ENCODE measurements around the gene RASA3. TPM values are rescaled to one million over a fixed set of nuclear protein-coding genes. Genes with fewer than 3 reads are reported as not detected.

The RASA3 gene
- total RNA-seq, 4 donors from 2014 or later = 25.0 to 43.1 (median 30.2) TPM

DNA sequence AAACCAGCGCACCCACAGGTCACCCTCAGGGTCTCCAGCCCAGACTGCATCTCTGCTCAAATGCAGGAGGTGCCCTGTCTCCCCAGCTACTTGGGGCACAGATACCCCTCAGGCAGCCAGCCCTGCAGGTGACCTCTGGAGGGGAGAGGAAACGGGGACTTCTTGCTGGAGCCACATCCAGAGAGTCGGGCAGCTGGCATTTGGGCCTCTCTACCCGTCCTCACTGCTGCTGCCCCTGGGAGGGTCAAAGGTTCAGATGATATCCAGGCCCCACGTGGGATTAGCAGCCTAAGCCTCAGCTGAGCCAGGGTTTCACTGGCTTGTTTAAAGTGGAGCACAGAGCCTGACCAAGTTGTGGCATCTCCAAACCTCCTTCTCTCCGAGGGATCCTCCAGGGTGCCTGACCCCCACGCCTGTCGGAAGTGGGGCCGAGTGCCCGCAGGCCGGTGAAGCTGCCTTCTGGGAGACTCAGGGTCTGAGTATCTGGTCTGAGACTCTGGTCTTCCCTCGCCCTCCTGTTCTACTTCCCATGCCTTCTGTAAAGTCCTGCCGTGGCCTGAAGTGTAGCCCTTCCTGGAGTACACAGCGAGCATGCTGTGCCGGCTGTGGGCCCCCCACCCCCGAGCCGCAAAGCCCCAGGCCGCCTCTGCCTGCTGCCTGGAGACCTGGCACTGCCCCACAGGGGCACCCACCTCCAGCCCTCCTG lies 2.1 kb downstream of the RASA3 start:
- Histone ChIP-seq H3K27ac (peak overlapping the region; percentile 36 to 89 (median 85)), H3K4me1 (peaks cover 0 to 61% (median 44%) of the 10 kb centered on the region in 3 donors), H3K36me3 (no peaks in the 10 kb centered on the region), H3K27me3 (no peaks in the 10 kb centered on the region), H3K4me3 (peak overlapping the region; percentile 76 to 95), H3K9me3 (no peaks in the 10 kb centered on the region)
- WGBS, 2 donors (ENCODE audit: low coverage in 1 of 2) = no CpG with 5 or more reads among the region's 18 CpGs
- TF ChIP-seq POLR2A (IDR thresholded peaks at IDR 0.05) = no peak
- TF ChIP-seq POLR2AphosphoS5 (IDR thresholded peaks at IDR 0.05) = no peak
- no peak for TF ChIP-seq EP300 (IDR thresholded peaks at IDR 0.05)
- TF ChIP-seq CTCF (IDR thresholded peaks at IDR 0.05) = no peak
- ATAC-seq = no peak

GRCh38 chr13:114129649-114130062 lies 2.8 kb downstream of the RASA3 start:
- Histone ChIP-seq H3K4me3 (no peak overlapping the region), H3K4me1 (peaks cover 0 to 67% (median 44%) of the 10 kb centered on the region in 3 donors)

DNA sequence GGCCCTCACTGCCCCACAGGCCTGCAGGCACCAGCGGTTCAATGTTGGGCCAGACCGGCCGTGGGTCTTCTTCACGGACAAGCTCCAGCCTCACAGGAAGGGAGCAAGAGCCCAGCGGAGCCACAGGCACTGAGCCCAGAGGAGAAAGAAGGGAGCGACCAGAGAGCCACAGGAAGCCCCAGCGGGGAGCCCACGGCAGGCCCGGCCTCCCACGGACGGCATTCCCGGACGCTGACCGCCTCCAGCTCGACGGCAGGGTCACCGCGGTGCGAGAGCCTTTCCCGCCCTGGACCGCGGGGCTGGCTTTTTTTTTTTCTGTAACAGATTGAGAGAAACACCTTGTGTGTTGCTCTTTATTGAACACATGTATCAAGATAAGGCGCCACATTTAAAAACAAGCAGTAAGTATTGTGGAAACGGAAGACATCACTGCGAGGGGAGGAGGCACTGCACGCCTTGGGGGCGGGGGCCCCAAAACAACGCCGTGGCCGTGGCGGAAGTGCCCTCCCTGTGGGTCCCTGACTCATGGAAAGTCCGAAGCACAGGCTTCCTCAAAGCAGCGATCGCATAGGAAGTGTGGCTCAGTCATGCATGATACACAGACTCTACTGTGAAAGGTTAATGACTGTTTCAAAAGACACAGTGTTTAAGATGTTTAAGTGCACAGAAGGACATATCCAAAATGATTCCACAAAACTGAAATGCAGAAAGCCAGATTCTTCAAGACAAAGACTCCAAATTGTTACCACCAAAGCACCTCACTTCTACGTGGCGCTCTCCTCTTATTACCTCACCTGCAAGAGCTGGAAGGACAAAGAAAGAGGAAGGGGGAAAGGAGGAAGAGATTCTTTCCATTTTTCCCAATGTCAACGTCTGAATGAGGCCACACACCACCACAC lies 3.5 kb downstream of the RASA3 start:
- Histone ChIP-seq H3K4me1 (peaks cover 0 to 69% (median 44%) of the 10 kb centered on the region in 3 donors), H3K27ac (peak overlapping the region; percentile 19 to 89 (median 85)), H3K27me3 (no peaks in the 10 kb centered on the region), H3K9me3 (no peaks in the 10 kb centered on the region), H3K36me3 (no peaks in the 10 kb centered on the region), H3K4me3 (peak overlapping the region in 1 of 2 donors; percentile 26)
- ATAC-seq = peak; percentile 52
- TF ChIP-seq CTCF (IDR thresholded peaks at IDR 0.05) = no peak
- peak; percentile 32 for TF ChIP-seq POLR2AphosphoS5 (IDR thresholded peaks at IDR 0.05)
- WGBS, 2 donors (ENCODE audit: low coverage in 1 of 2) = 64 to 69% methylated on average over 3 to 25 of the region's 37 CpGs

More at GRCh38 chr13:114129649-114130062, 2.8 kb downstream of the RASA3 start:
- no peak for TF ChIP-seq CTCF (IDR thresholded peaks at IDR 0.05)
- TF ChIP-seq POLR2A (IDR thresholded peaks at IDR 0.05) = no peak
- TF ChIP-seq POLR2AphosphoS5 (IDR thresholded peaks at IDR 0.05) = no peak
- TF ChIP-seq EP300 (IDR thresholded peaks at IDR 0.05) = no peak
- no peaks in the 10 kb centered on the region for H3K9me3 ChIP-seq
- H3K27ac ChIP-seq = peak overlapping the region in 3 of 4 donors; percentile 82 to 89 (median 88)
- no peaks in the 10 kb centered on the region for H3K27me3 ChIP-seq
- 75 to 80% methylated on average over 1 to 9 of the region's 9 CpGs for WGBS, 2 donors (ENCODE audit: low coverage in 1 of 2)
- no peak for ATAC-seq
- H3K36me3 ChIP-seq = no peaks in the 10 kb centered on the region

DNA sequence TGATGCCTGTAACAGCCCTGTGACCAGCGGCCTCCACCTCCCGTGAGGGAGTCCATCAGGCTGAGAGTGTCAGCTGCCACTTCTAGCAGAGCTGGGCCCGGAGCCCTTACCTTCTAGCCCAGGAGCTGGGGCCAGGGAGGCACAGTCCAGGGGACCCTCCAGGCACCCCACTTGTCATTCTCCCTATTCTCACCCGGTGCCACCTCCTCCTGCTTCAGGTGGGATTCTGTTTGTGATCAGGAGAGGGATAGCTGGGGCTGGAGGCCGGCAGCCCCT lies 4.1 kb downstream of the RASA3 start:
- Histone ChIP-seq H3K9me3 (no peaks in the 10 kb centered on the region), H3K27me3 (no peaks in the 10 kb centered on the region), H3K4me1 (peaks cover 0 to 75% (median 44%) of the 10 kb centered on the region in 3 donors), H3K36me3 (no peaks in the 10 kb centered on the region), H3K4me3 (peak overlapping the region in 1 of 2 donors; percentile 26), H3K27ac (peak overlapping the region; percentile 19 to 89 (median 85))
- 69% methylated on average over 2 of the region's 5 CpGs; no CpG with 5 or more reads in 1 of the 2 donors for WGBS, 2 donors (ENCODE audit: low coverage in 1 of 2)
- TF ChIP-seq POLR2A (IDR thresholded peaks at IDR 0.05) (no peak), EP300 (IDR thresholded peaks at IDR 0.05) (no peak), CTCF (IDR thresholded peaks at IDR 0.05) (no peak), POLR2AphosphoS5 (IDR thresholded peaks at IDR 0.05) (no peak)
- no peak for ATAC-seq

Data from gastroesophageal sphincter (tissue), 4 donors.